ENCODE data around the gene SCN1B. TPM values are rescaled to one million over a fixed set of nuclear protein-coding genes. Genes with fewer than 3 reads are reported as not detected.

The SCN1B gene
- total and polyA plus RNA-seq, 2 of the 13 experiments (the other 11 are each of a cell fraction or from before 2014, with no cell fraction given) = 2.7 to 20.1 TPM

DNA sequence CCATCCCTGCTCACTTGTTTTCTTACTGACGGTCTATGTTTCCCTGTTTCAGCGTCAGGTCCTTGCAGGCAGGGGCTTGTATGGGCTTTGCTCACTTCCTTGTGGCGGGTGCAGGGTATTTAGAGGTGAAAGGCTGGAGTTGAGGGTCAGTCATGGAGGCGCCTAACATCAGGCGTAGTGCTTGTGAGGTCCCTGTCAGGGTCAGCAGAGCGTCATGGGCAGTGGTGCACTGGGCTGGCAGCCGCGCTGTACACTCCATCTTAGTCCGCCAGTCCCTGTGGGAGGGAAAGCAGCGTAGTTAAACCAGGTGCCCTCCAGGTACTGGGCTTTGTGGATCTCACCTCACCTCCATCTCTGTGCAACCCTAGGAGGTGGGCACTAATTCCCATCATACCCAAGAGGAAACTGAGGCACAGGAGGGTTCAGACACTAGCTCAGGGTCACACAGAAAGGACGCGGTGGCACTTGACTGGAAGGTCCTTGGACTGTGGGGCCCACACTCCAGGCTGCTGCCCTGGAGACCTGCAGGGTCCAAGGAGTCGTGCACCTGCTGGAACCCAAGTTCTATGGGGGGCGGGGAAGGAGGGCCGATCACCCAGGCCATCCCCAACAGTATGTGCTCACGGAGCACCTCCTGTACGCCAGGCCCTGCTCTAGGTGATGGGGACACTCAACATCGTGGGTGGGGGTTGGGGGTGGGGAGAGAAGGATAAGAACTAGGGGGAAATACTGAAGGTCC, 25.6 kb upstream of the SCN1B start:
- Histone ChIP-seq H2AFZ (ENCODE audit: low read length) (no peak overlapping the region), H3K4me2 (ENCODE audit: low read depth, low read length) (peak overlapping the region; percentile 79), H3K36me3 (replicated peaks in 1 of 2; ENCODE audit: control insufficient read depth in 1 of 2, insufficient read depth in 2 of 2, low read length in 2 of 2) (peaks cover 8 to 15% of the 10 kb centered on the region in 2 experiments), H4K20me1 (ENCODE audit: insufficient read depth, low read length) (peaks cover 46% of the 10 kb centered on the region), H3K9me3 (ENCODE audit: low read length) (no peaks in the 10 kb centered on the region), H3K9ac (ENCODE audit: insufficient read depth, low read depth, low read length) (peak overlapping the region; percentile 38), H3K27ac (ENCODE audit: extremely low read length, insufficient read depth, low read length) (peak overlapping the region; percentile 2), H3K27me3 (ENCODE audit: control insufficient read depth in 1 of 2, insufficient read depth in 2 of 2, low read length in 2 of 2) (no peaks in the 10 kb centered on the region; a peak in 1 of 5 replicates), H3K79me2 (ENCODE audit: insufficient read depth, low read length) (peaks cover 54% of the 10 kb centered on the region), H3K4me3 (replicated peaks in 1 of 3; ENCODE audit: insufficient read depth in 1 of 3, low read depth in 2 of 3, low read length in 3 of 3) (peak overlapping the region in 1 of 3 experiments; percentile 23; a peak in 2 of 6 replicates), H3K4me1 (ENCODE audit: insufficient read depth, low read length) (peaks cover 62% of the 10 kb centered on the region)
- ChIA-PET POLR2A (interaction anchor here (4.3 kb wide), 1 partner anchor 9 kb away, joined by 75 read pairs; no protein-coding TSS in a partner anchor), CTCF (ENCODE audit: low intra/inter-chr PET ratio, low total read pairs) (no interaction called here)
- no peak for ATAC-seq
- in situ Hi-C loops (cut with HindIII; ENCODE audit: extremely low pct_ligation_motif_present, low pct_unique_long_range_greater_than_20kb) = no loop called here
- WGBS (ENCODE audit: low lambda C conversion rate) = 89% methylated on average over 16 of the region's 18 CpGs
- intact Hi-C loops (cut with micrococcal nuclease; ENCODE audit: unreplicated experiment) = no loop called here
- FAIRE-seq = no peak
- BruUV-seq (replicated peaks) = no TSS peak
- DNase-seq (ENCODE audit: low spot score) = no peak
- no peak for TF ChIP-seq ZNF772 (CRISPR knock-in tag; IDR thresholded peaks at IDR 0.05)
- no peak for TF ChIP-seq FIP1L1 (IDR thresholded peaks at IDR 0.05; ENCODE audit: borderline replicate concordance, insufficient read depth, low read depth, low read length)
- TF ChIP-seq ZNF768 (CRISPR knock-in tag; IDR thresholded peaks at IDR 0.05) = peak; percentile 32; the same call in 1 of the 2 replicates
- TF ChIP-seq ZNF75D (CRISPR knock-in tag; IDR thresholded peaks at IDR 0.05; ENCODE audit: borderline replicate concordance) = no peak
- no peak for TF ChIP-seq JUND (CRISPR knock-in tag; IDR thresholded peaks at IDR 0.05)
- peak; percentile 51; the same call in 1 of the 2 replicates for TF ChIP-seq ZBTB33 (CRISPR knock-in tag; IDR thresholded peaks at IDR 0.05)
- no peak for TF ChIP-seq ZNF652 (CRISPR knock-in tag; IDR thresholded peaks at IDR 0.05; ENCODE audit: borderline replicate concordance, low read depth)
- TF ChIP-seq ZNF317 (CRISPR knock-in tag; IDR thresholded peaks at IDR 0.05) = no peak
- no peak for TF ChIP-seq KLF13 (CRISPR knock-in tag; IDR thresholded peaks at IDR 0.05)
- no peak for TF ChIP-seq KDM5B (CRISPR knock-in tag; IDR thresholded peaks at IDR 0.05; ENCODE audit: borderline replicate concordance)
- TF ChIP-seq ZNF720 (CRISPR knock-in tag; IDR thresholded peaks at IDR 0.05) = no peak
- TF ChIP-seq, protein P1, sequence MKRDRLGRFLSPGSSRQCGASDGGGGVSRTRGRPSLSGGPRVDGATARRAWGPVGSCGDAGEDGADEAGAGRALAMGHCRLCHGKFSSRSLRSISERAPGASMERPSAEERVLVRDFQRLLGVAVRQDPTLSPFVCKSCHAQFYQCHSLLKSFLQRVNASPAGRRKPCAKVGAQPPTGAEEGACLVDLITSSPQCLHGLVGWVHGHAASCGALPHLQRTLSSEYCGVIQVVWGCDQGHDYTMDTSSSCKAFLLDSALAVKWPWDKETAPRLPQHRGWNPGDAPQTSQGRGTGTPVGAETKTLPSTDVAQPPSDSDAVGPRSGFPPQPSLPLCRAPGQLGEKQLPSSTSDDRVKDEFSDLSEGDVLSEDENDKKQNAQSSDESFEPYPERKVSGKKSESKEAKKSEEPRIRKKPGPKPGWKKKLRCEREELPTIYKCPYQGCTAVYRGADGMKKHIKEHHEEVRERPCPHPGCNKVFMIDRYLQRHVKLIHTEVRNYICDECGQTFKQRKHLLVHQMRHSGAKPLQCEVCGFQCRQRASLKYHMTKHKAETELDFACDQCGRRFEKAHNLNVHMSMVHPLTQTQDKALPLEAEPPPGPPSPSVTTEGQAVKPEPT (CRISPR knock-in tag; IDR thresholded peaks at IDR 0.05; ENCODE audit: low read depth) = no peak
- TF ChIP-seq, protein P2, sequence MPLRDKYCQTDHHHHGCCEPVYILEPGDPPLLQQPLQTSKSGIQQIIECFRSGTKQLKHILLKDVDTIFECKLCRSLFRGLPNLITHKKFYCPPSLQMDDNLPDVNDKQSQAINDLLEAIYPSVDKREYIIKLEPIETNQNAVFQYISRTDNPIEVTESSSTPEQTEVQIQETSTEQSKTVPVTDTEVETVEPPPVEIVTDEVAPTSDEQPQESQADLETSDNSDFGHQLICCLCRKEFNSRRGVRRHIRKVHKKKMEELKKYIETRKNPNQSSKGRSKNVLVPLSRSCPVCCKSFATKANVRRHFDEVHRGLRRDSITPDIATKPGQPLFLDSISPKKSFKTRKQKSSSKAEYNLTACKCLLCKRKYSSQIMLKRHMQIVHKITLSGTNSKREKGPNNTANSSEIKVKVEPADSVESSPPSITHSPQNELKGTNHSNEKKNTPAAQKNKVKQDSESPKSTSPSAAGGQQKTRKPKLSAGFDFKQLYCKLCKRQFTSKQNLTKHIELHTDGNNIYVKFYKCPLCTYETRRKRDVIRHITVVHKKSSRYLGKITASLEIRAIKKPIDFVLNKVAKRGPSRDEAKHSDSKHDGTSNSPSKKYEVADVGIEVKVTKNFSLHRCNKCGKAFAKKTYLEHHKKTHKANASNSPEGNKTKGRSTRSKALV (CRISPR knock-in tag; IDR thresholded peaks at IDR 0.05) = no peak
